Lung microvascular endothelial cell (primary cell): ENCODE data around the gene MALRD1. TPM values are rescaled to one million over a fixed set of nuclear protein-coding genes. Genes with fewer than 3 reads are reported as not detected.

Source experiments
- DNase-seq, 2 donors: peaks; one replicate each; pipeline versions ENCODE4 v3.0.0 to v3.0.0-alpha.2; 2010; ENCODE audit warnings: low read depth in 2 of 2
- total RNA-seq: library from RNA; depleted of rRNA; stranded (reverse); fragments of >200 nt; gene quantifications from 2 replicates; pipeline ENCODE4 v1.2.1, GENCODE V29; 2014

MALRD1 gene
- total RNA-seq, 1 donor from 2014 or later = not detected

- no peak for DNase-seq
Measured at GRCh38 chr10:19570991-19571390, 522.4 kb downstream of the MALRD1 start.

GRCh38 chr10:19572056-19572455 lies 523.5 kb downstream of the MALRD1 start:
- DNase-seq = no peak

- DNase-seq = no peak
Measured at GRCh38 chr10:19576576-19576975, 528.0 kb downstream of the MALRD1 start.

GRCh38 chr10:19577381-19577780 lies 528.8 kb downstream of the MALRD1 start:
- DNase-seq = no peak

GRCh38 chr10:19577807-19578206 lies 529.2 kb downstream of the MALRD1 start:
- no peak for DNase-seq

GRCh38 chr10:19578571-19578970 lies 530.0 kb downstream of the MALRD1 start:
- DNase-seq = no peak

- no peak for DNase-seq
Measured at GRCh38 chr10:19579761-19580545, 531.4 kb downstream of the MALRD1 start.

- no peak for DNase-seq
Measured at GRCh38 chr10:19580691-19581090, 532.1 kb downstream of the MALRD1 start.

- DNase-seq = no peak
Measured at GRCh38 chr10:19588608-19589007, 540.0 kb downstream of the MALRD1 start.

- DNase-seq = no peak
Measured at GRCh38 chr10:19592276-19592675, 543.7 kb downstream of the MALRD1 start.

- DNase-seq = no peak
Measured at GRCh38 chr10:19595212-19595845, 546.7 kb downstream of the MALRD1 start.

- no peak for DNase-seq
Measured at GRCh38 chr10:19605806-19606205, 557.2 kb downstream of the MALRD1 start.

GRCh38 chr10:19606968-19607367 lies 558.4 kb downstream of the MALRD1 start:
- no peak for DNase-seq

GRCh38 chr10:19611775-19612174 lies 563.2 kb downstream of the MALRD1 start:
- DNase-seq = no peak

- no peak for DNase-seq
Measured at GRCh38 chr10:19616966-19617365, 568.4 kb downstream of the MALRD1 start.

GRCh38 chr10:19620811-19621210 lies 572.2 kb downstream of the MALRD1 start:
- no peak for DNase-seq

GRCh38 chr10:19623321-19623720 lies 574.7 kb downstream of the MALRD1 start:
- DNase-seq = no peak

- no peak for DNase-seq
Measured at GRCh38 chr10:19626156-19626555, 577.6 kb downstream of the MALRD1 start.

GRCh38 chr10:19628767-19629560 lies 580.4 kb downstream of the MALRD1 start:
- no peak for DNase-seq

GRCh38 chr10:19629567-19629966 lies 581.0 kb downstream of the MALRD1 start:
- DNase-seq = no peak

- DNase-seq = no peak
Measured at GRCh38 chr10:19634163-19634562, 585.6 kb downstream of the MALRD1 start.

- no peak for DNase-seq
Measured at GRCh38 chr10:19638182-19638895, 589.7 kb downstream of the MALRD1 start.
